SU-DHL-6 (cell line): Measurements from ENCODE around the gene NTN5.

Source experiments
- H2AFZ ChIP-seq: fragments of 200-600 bp; sonication (generic); 2 replicates; pipeline ENCODE4 v1.6.1; 2014; ENCODE audit warnings: low read depth, mild to moderate bottlenecking, moderate library complexity, mixed read lengths, antibody characterized with exemption, low read length; ENCODE audit not compliant: severe bottlenecking
- H3F3A ChIP-seq: fragments of 200-600 bp; shearing (Covaris generic); 2 replicates; pipeline ENCODE4 v1.6.0; 2016; ENCODE audit warnings: antibody characterized with exemption, mild to moderate bottlenecking; ENCODE audit not compliant: insufficient read depth
- H3K27ac ChIP-seq: fragments of 200-600 bp; sonication (generic); 2 replicates; pipeline ENCODE4 v1.5.1; 2016; ENCODE audit warnings: low read depth, mild to moderate bottlenecking, low read length, moderate library complexity, mixed read lengths
- H3K27me3 ChIP-seq: fragments of 200-600 bp; sonication (generic), shearing (Covaris generic); 2 replicates; pipeline ENCODE4 v1.6.0; 2014; ENCODE audit warnings: mild to moderate bottlenecking, low read length
- H3K36me3 ChIP-seq: fragments of 200-600 bp; sonication (generic); 2 replicates; pipeline ENCODE4 v1.6.1; 2014; ENCODE audit warnings: mild to moderate bottlenecking, low read length, mixed read lengths
- H3K4me2 ChIP-seq: fragments of 300-600, 200-600 bp; shearing (Covaris generic), sonication (generic); 2 replicates; pipeline ENCODE4 v1.6.0; 2014; ENCODE audit warnings: low read length, low read depth, mild to moderate bottlenecking; ENCODE audit not compliant: poor library complexity, severe bottlenecking
- H3K4me3 ChIP-seq: fragments of 200-600 bp; sonication (generic); 2 replicates; pipeline ENCODE4 v1.5.1; 2014; ENCODE audit warnings: antibody characterized with exemption, low read length, mild to moderate bottlenecking, mixed read lengths; ENCODE audit not compliant: insufficient read depth, poor library complexity, severe bottlenecking
- H3K79me2 ChIP-seq: fragments of 200-600 bp; sonication (generic); 2 replicates; pipeline ENCODE4 v1.6.1; 2014; ENCODE audit warnings: mild to moderate bottlenecking, low read length, moderate library complexity; ENCODE audit not compliant: insufficient read depth
- H3K9ac ChIP-seq: fragments of 200-600 bp; sonication (generic); 2 replicates; pipeline ENCODE4 v1.7.0; 2014; ENCODE audit warnings: mild to moderate bottlenecking, low read length
- H3K9me2 ChIP-seq: fragments of 200-600 bp; sonication (generic); replicated peaks from 2 replicates; pipeline ENCODE4 v1.6.1; 2014; ENCODE audit warnings: low read length; ENCODE audit not compliant: insufficient read depth
- H3K9me3 ChIP-seq: fragments of 200-600 bp; sonication (generic); 2 replicates; pipeline ENCODE4 v1.6.1; 2014; ENCODE audit warnings: low read length, mixed read lengths; ENCODE audit not compliant: insufficient read depth
- H4K20me1 ChIP-seq: fragments of 200-600 bp; sonication (generic); 2 replicates; pipeline ENCODE4 v1.6.1; 2014; ENCODE audit warnings: low read depth, mild to moderate bottlenecking, antibody characterized with exemption, low read length, moderate library complexity, mixed read lengths
- EZH2phosphoT487 ChIP-seq: fragments of 200-600 bp; sonication (generic), shearing (Covaris generic); conservative IDR thresholded peaks from 2 replicates; pipeline ENCODE4 v1.6.1; 2018; ENCODE audit warnings: mild to moderate bottlenecking, antibody characterized with exemption, low read length, moderate library complexity, mixed read lengths
- TF ChIP-seq, protein P1 (sequence below): fragments of 200-600 bp; sonication (generic); IDR thresholded peaks from one replicate; pipeline ENCODE4 v1.5.1; 2017; ENCODE audit warnings: antibody characterized with exemption, mild to moderate bottlenecking, low read length, moderate library complexity; ENCODE audit not compliant: insufficient read depth, poor library complexity, severe bottlenecking

Gene NTN5

DNA sequence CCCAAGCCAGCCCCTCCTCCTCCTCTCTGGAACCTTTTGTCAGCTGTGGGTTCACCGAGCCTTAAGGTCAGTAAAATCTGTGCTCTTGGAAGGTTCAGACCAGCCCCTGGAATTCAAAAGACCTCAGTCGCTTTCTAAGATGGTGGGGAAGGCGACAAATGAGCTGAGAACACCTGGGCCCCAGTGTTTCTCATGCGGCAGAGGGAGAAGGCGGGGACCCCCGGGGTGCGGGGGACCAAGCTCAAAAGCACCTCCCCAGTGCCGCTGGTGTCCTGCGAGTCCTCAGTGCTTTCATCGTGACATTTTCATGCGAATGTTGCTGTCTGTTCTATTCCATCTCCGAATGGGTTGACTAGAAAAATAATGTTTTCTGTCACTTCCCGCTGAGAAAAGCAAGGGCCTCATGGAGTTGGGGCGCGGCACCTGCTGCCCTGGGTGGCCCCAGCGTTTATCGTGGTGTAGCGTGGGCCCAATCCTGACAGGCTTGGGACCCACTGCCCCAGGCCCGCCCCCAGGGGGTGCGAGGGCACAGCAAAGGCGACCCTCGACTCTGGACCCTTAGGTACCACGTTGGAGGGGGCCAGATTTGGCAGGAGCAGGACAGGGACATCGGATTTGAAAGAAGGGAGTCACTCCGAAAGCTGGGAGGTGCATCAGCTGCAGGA lies 751 bp upstream of the NTN5 start:
- Histone ChIP-seq H3K9me2 (no peaks in the 10 kb centered on the region), H3K9ac (no peak overlapping the region), H2AFZ (no peak overlapping the region), H3F3A (no peaks in the 10 kb centered on the region), H3K4me3 (no peak overlapping the region), H4K20me1 (no peaks in the 10 kb centered on the region), H3K36me3 (no peaks in the 10 kb centered on the region), H3K27me3 (no peaks in the 10 kb centered on the region), H3K9me3 (no peaks in the 10 kb centered on the region), H3K27ac (no peak overlapping the region), H3K79me2 (no peaks in the 10 kb centered on the region), H3K4me2 (no peak overlapping the region)
- TF ChIP-seq, protein P1, sequence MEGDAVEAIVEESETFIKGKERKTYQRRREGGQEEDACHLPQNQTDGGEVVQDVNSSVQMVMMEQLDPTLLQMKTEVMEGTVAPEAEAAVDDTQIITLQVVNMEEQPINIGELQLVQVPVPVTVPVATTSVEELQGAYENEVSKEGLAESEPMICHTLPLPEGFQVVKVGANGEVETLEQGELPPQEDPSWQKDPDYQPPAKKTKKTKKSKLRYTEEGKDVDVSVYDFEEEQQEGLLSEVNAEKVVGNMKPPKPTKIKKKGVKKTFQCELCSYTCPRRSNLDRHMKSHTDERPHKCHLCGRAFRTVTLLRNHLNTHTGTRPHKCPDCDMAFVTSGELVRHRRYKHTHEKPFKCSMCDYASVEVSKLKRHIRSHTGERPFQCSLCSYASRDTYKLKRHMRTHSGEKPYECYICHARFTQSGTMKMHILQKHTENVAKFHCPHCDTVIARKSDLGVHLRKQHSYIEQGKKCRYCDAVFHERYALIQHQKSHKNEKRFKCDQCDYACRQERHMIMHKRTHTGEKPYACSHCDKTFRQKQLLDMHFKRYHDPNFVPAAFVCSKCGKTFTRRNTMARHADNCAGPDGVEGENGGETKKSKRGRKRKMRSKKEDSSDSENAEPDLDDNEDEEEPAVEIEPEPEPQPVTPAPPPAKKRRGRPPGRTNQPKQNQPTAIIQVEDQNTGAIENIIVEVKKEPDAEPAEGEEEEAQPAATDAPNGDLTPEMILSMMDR: no peak
- no peak for TF ChIP-seq EZH2phosphoT487

DNA sequence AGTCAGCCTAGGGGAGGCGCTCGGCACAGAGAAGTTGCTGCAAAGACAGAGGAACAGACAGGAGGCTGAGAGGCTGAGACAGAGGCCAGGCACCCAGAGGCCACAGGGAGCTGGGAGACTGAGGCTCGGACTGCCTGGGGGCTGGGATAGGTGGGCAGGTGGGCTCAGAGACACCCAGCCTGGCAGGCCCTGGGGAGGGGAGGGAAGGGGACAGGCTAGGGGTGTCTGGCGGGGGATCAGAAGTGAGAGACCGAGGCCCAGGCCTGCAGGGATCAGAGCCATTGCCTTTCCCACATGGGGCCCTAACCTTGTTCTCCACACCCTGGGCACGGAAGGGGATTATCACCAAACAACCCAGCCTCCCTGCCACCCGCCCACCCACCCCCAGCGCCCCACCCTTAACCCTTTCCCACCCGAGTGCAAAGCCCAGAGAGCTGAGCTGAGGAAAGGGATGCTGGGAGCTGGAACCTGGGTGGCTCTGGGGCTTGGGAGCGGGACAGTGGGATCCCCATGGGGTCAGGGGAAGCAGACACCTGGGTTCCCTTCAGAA lies 1.3 kb downstream of the NTN5 start:
- Histone ChIP-seq H3K9me2 (no peaks in the 10 kb centered on the region), H3K27me3 (no peaks in the 10 kb centered on the region), H3K4me3 (no peak overlapping the region), H3K9ac (no peak overlapping the region), H3K9me3 (no peaks in the 10 kb centered on the region), H3K36me3 (no peaks in the 10 kb centered on the region), H2AFZ (no peak overlapping the region), H3F3A (no peaks in the 10 kb centered on the region), H3K79me2 (no peaks in the 10 kb centered on the region), H3K4me2 (no peak overlapping the region), H3K27ac (no peak overlapping the region), H4K20me1 (no peaks in the 10 kb centered on the region)
- TF ChIP-seq, protein P1: no peak
- TF ChIP-seq EZH2phosphoT487: no peak

DNA sequence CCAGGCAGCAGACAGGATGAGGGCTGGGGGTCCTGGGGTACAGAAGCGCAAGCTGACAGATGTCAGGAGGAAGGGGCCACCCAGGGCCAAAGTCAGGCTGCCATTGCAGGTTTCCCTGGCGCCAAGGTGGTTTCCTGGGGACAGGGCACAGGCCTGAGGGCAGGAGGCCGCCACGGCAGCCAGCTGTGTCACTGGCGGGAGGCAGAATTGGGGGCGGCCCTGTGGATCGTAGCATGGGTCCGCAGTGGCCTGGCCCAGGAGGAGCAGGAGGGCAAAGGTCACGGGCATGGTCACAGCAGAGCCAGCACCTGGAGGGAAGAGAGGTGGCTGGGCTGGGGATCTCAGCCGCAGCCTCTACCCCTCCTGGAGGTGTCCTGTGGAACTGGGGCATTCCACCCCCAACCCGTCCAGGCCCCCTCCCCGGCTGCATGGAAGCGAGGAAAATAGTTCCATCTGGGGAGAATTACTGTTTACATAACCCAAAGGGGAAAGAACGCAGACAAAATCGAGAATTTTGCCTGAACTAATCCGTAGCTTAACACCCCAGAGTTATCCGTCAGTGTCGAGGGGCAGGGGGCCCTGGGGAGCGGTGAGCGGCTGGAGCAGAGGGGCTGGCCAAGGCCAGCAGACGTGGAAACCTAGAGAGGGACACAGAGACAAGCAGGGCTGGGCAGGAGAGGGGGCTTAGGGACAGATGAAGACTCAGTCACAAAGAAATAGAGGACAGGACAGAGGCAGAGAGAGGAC lies 1.9 kb downstream of the NTN5 start:
- no peak overlapping the region for H2AFZ ChIP-seq
- H3K4me2 ChIP-seq: no peak overlapping the region
- no peak overlapping the region for H3K4me3 ChIP-seq

More for the DNA sequence above, 1.9 kb downstream of the NTN5 start:
- Histone ChIP-seq H3K27me3 (no peaks in the 10 kb centered on the region), H3K36me3 (no peaks in the 10 kb centered on the region), H3K9me2 (no peaks in the 10 kb centered on the region), H3F3A (no peaks in the 10 kb centered on the region), H3K9me3 (no peaks in the 10 kb centered on the region), H3K9ac (no peak overlapping the region), H3K27ac (no peak overlapping the region), H4K20me1 (no peaks in the 10 kb centered on the region), H3K79me2 (no peaks in the 10 kb centered on the region)
- no peak for TF ChIP-seq EZH2phosphoT487
- TF ChIP-seq, protein P1: no peak
